Retinal pigment epithelial cell (primary cell): Measurements from ENCODE around the gene NOS3.
A peak's percentile ranks its signal among the peaks of the same experiment; 100 is the strongest.

Experiments
- DNase-seq: peaks from one replicate; pipeline ENCODE4 v3.0.0-alpha.2; 2010; ENCODE audit warnings: low read depth
- H3K4me3 ChIP-seq: 2 replicates; pipeline ENCODE4 v1.5.1; 2011; ENCODE audit warnings: mild to moderate bottlenecking, low read length, control low read depth, moderate library complexity
- TF ChIP-seq, protein P1 (sequence below): conservative IDR thresholded peaks from 2 replicates; pipeline ENCODE4 v1.5.1; 2011; ENCODE audit warnings: low read depth, low read length, control low read depth, inconsistent platforms

The NOS3 gene

GRCh38 chr7:151005566-151005965 is 14.7 kb downstream of the NOS3 start:
- DNase-seq, result no peak
- TF ChIP-seq, protein P1, sequence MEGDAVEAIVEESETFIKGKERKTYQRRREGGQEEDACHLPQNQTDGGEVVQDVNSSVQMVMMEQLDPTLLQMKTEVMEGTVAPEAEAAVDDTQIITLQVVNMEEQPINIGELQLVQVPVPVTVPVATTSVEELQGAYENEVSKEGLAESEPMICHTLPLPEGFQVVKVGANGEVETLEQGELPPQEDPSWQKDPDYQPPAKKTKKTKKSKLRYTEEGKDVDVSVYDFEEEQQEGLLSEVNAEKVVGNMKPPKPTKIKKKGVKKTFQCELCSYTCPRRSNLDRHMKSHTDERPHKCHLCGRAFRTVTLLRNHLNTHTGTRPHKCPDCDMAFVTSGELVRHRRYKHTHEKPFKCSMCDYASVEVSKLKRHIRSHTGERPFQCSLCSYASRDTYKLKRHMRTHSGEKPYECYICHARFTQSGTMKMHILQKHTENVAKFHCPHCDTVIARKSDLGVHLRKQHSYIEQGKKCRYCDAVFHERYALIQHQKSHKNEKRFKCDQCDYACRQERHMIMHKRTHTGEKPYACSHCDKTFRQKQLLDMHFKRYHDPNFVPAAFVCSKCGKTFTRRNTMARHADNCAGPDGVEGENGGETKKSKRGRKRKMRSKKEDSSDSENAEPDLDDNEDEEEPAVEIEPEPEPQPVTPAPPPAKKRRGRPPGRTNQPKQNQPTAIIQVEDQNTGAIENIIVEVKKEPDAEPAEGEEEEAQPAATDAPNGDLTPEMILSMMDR, result no peak
- H3K4me3 ChIP-seq, result no peak overlapping the region

DNA sequence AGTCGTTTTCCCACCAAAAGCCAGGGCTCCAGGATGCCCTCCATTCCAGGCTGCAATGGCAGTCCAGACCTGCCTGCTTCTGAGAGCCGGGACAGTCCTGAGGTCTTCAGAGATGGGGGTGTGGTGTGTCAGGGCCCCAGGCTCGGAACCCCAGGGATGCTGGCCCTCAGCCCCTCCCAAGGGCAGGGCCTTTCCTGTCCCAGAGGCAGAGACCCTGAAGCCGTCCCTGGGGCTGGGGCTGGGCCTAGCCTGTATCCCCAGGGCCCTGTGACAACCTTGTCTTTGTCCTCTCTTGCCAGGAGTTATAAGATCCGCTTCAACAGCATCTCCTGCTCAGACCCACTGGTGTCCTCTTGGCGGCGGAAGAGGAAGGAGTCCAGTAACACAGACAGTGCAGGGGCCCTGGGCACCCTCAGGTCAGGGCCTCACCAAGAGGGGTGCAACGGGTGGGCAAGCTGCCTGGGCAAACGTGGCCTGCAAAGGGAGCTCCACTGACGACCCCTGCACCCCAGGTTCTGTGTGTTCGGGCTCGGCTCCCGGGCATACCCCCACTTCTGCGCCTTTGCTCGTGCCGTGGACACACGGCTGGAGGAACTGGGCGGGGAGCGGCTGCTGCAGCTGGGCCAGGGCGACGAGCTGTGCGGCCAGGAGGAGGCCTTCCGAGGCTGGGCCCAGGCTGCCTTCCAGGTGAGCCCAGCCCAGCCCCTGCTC is 15.9 kb downstream of the NOS3 start:
- DNase-seq, result no peak
- H3K4me3 ChIP-seq, result no peak overlapping the region
- TF ChIP-seq, protein P1, result no peak

DNA sequence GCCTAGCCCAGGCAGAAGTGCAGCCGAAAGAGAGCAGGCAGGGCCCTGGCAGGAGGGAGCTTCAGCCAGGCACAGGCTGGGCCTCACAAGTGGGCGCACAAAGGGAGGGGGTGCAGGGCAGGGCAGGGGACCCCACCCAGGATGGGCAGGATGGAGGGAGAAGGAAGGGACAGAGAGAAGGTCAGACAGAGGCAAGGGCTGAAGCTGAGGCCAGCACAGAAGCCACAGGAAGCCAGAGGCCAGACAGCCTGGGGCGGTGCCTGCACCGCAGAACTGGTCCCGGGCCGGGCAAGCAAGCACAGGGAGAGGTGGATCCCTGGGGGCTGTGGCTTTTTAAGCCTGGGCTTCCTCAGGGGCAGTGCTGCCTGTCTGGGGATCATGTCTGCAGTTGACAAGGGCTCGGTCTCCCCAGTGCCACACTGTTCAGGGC is 16.7 kb downstream of the NOS3 start:
- no peak for DNase-seq
- TF ChIP-seq, protein P1, result no peak
- no peak overlapping the region for H3K4me3 ChIP-seq

DNA sequence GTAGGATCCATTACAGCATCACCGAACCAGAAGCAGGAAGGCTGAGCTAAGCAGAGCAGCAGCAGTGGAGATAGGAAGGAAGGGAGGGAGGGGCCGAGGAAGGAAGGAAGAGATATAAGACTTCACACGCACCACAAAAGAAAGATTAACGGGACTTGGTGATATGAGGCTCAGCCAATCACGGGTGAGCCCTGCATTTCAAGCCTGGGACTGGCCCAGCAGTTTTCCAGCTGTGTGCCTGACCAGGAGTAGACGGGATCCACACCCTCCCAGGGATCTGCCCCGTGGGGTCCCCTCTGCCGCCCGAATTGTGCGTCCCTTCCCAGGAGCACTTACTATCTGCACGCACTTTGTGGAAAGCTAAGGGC is 17.3 kb downstream of the NOS3 start:
- TF ChIP-seq, protein P1, result no peak
- no peak overlapping the region for H3K4me3 ChIP-seq

DNA sequence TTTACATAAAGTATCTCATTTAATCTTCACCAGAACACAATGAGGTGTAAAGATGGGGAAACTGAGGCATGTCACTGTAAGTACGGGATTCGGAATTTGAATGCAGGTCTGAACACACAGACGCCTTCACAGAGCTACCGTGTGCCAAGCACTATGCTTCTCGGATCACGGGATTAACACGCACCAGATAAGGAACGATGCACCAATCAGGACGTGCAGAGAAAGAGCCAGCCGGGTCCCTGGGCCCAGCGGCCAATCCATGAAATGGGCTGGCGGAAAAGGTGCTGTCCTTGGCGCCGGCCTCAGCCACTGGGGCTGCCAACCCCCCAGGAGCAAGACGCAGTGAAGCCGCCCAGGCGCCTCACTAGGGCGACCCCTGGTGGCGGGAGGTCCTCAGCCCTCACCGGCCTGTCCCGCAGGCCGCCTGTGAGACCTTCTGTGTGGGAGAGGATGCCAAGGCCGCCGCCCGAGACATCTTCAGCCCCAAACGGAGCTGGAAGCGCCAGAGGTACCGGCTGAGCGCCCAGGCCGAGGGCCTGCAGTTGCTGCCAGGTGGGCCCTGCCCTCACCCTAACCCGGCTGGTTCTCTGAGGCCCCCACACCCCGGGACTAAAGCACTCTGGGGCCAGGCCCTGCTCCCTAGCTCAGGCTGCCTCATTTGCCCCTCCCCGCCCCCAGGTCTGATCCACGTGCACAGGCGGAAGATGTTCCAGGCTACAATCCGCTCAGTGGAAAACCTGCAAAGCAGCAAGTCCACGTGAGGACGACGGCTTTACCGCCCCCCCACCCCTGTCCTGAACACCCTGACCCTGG is 17.9 kb downstream of the NOS3 start:
- H3K4me3 ChIP-seq, result no peak overlapping the region
- TF ChIP-seq, protein P1, result peak; percentile 77
- DNase-seq, result no peak

More for the DNA sequence above, 17.3 kb downstream of the NOS3 start:
- DNase-seq, result no peak

GRCh38 chr7:151009327-151010036 is 18.7 kb downstream of the NOS3 start:
- DNase-seq, result no peak
- no peak overlapping the region for H3K4me3 ChIP-seq
- TF ChIP-seq, protein P1, result peak; percentile 8

DNA sequence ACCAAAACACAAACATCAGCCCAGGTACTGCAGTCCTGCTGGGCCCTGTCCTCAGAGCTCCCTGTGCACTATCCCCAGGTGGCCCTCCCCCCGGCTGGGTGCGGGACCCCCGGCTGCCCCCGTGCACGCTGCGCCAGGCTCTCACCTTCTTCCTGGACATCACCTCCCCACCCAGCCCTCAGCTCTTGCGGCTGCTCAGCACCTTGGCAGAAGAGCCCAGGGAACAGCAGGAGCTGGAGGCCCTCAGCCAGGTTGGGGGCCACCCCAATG is 19.2 kb downstream of the NOS3 start:
- no peak for DNase-seq
- TF ChIP-seq, protein P1, result no peak
- peak overlapping the region; percentile 47 for H3K4me3 ChIP-seq
